Duodenal mucosa (tissue), 2 donors: ENCODE results near the gene CYTH4.

Source experiments
- H3K27ac ChIP-seq: one replicate; pipeline ENCODE4 v1.7.0; 2013; ENCODE audit warnings: low read depth, low read length
- H3K27me3 ChIP-seq, 2 donors: one replicate each; pipeline ENCODE4 v1.7.0; 2013; ENCODE audit warnings: low read length in 2 of 2, control low read depth in 1 of 2; ENCODE audit not compliant: insufficient read depth in 2 of 2, control insufficient read depth in 1 of 2
- H3K36me3 ChIP-seq, 2 donors: one replicate each; pipeline ENCODE4 v1.7.0; 2013; ENCODE audit warnings: low read length in 2 of 2, control low read depth in 1 of 2; ENCODE audit not compliant: insufficient read depth in 2 of 2, control insufficient read depth in 1 of 2
- H3K4me1 ChIP-seq, 2 donors: one replicate each; pipeline ENCODE4 v1.7.0; 2013; ENCODE audit warnings: low read length in 2 of 2, control low read depth in 1 of 2; ENCODE audit not compliant: insufficient read depth in 2 of 2, control insufficient read depth in 1 of 2
- H3K4me3 ChIP-seq, 2 donors: one replicate each; pipeline ENCODE4 v1.7.0; 2013; ENCODE audit warnings: low read length in 2 of 2, low read depth in 1 of 2
- H3K9ac ChIP-seq, 2 donors: one replicate each; pipeline ENCODE4 v1.7.0; 2013; ENCODE audit warnings: low read length in 2 of 2, low read depth in 1 of 2
- H3K9me3 ChIP-seq, 2 donors: one replicate each; pipeline ENCODE4 v1.7.0; 2013; ENCODE audit warnings: low read length in 2 of 2, control low read depth in 1 of 2; ENCODE audit not compliant: control insufficient read depth in 1 of 2

Gene CYTH4

GRCh38 chr22:37309211-37310074 lies 27.1 kb downstream of the CYTH4 start:
- no peaks in the 10 kb centered on the region for H3K9me3 ChIP-seq
- no peak overlapping the region for H3K9ac ChIP-seq
- no peaks in the 10 kb centered on the region for H3K27me3 ChIP-seq
- no peak overlapping the region for H3K4me3 ChIP-seq
- peaks cover 35 to 41% of the 10 kb centered on the region in 2 donors for H3K4me1 ChIP-seq
- no peaks in the 10 kb centered on the region for H3K36me3 ChIP-seq
- H3K27ac ChIP-seq, result no peak overlapping the region

GRCh38 chr22:37310075-37310606 lies 27.8 kb downstream of the CYTH4 start:
- no peak overlapping the region for H3K9ac ChIP-seq
- peaks cover 35 to 41% of the 10 kb centered on the region in 2 donors for H3K4me1 ChIP-seq
- no peak overlapping the region for H3K4me3 ChIP-seq
- H3K9me3 ChIP-seq, result no peaks in the 10 kb centered on the region
- no peaks in the 10 kb centered on the region for H3K36me3 ChIP-seq
- H3K27ac ChIP-seq, result no peak overlapping the region
- H3K27me3 ChIP-seq, result no peaks in the 10 kb centered on the region

GRCh38 chr22:37310815-37311595 lies 28.7 kb downstream of the CYTH4 start:
- no peaks in the 10 kb centered on the region for H3K27me3 ChIP-seq
- H3K9me3 ChIP-seq, result no peaks in the 10 kb centered on the region
- peaks cover 32 to 38% of the 10 kb centered on the region in 2 donors for H3K4me1 ChIP-seq
- H3K9ac ChIP-seq, result no peak overlapping the region
- no peak overlapping the region for H3K27ac ChIP-seq
- H3K36me3 ChIP-seq, result no peaks in the 10 kb centered on the region
- H3K4me3 ChIP-seq, result no peak overlapping the region

- H3K4me3 ChIP-seq, result no peak overlapping the region
- H3K27me3 ChIP-seq, result no peaks in the 10 kb centered on the region
- H3K27ac ChIP-seq, result no peak overlapping the region
- H3K9me3 ChIP-seq, result no peaks in the 10 kb centered on the region
- no peak overlapping the region for H3K9ac ChIP-seq
- no peaks in the 10 kb centered on the region for H3K36me3 ChIP-seq
- peaks cover 25 to 35% of the 10 kb centered on the region in 2 donors for H3K4me1 ChIP-seq
Observed at GRCh38 chr22:37311761-37312312, 29.5 kb downstream of the CYTH4 start.

GRCh38 chr22:37312549-37313183 lies 30.4 kb downstream of the CYTH4 start:
- H3K36me3 ChIP-seq, result no peaks in the 10 kb centered on the region
- no peak overlapping the region for H3K27ac ChIP-seq
- H3K9ac ChIP-seq, result no peak overlapping the region
- peaks cover 16 to 27% of the 10 kb centered on the region in 2 donors for H3K4me1 ChIP-seq
- no peaks in the 10 kb centered on the region for H3K9me3 ChIP-seq
- no peaks in the 10 kb centered on the region for H3K27me3 ChIP-seq
- no peak overlapping the region for H3K4me3 ChIP-seq

- H3K27me3 ChIP-seq, result no peaks in the 10 kb centered on the region
Observed at GRCh38 chr22:37313376-37314314, 31.3 kb downstream of the CYTH4 start.

GRCh38 chr22:37314315-37315074 lies 32.2 kb downstream of the CYTH4 start:
- no peak overlapping the region for H3K9ac ChIP-seq
- H3K36me3 ChIP-seq, result no peaks in the 10 kb centered on the region
- peaks cover 6 to 11% of the 10 kb centered on the region in 2 donors for H3K4me1 ChIP-seq
- H3K9me3 ChIP-seq, result no peaks in the 10 kb centered on the region
- H3K4me3 ChIP-seq, result no peak overlapping the region
- H3K27ac ChIP-seq, result no peak overlapping the region
- H3K27me3 ChIP-seq, result no peaks in the 10 kb centered on the region

More at GRCh38 chr22:37313376-37314314, 31.3 kb downstream of the CYTH4 start:
- no peaks in the 10 kb centered on the region for H3K9me3 ChIP-seq
- no peak overlapping the region for H3K4me3 ChIP-seq
- H3K9ac ChIP-seq, result no peak overlapping the region
- no peak overlapping the region for H3K27ac ChIP-seq
- no peaks in the 10 kb centered on the region for H3K36me3 ChIP-seq
- peaks cover 7 to 18% of the 10 kb centered on the region in 2 donors for H3K4me1 ChIP-seq

GRCh38 chr22:37316405-37316804 lies 34.1 kb downstream of the CYTH4 start:
- Histone ChIP-seq H3K27me3 (no peaks in the 10 kb centered on the region), H3K36me3 (no peaks in the 10 kb centered on the region), H3K9me3 (no peaks in the 10 kb centered on the region), H3K4me1 (peaks cover 6 to 11% of the 10 kb centered on the region in 2 donors), H3K9ac (no peak overlapping the region), H3K4me3 (no peak overlapping the region), H3K27ac (no peak overlapping the region)
